GM18907 (cell line): ENCODE data around the gene AP2B1.

Source experiments
- ATAC-seq: cut with Tn5 transposase; IDR thresholded peaks from one replicate; pipeline ENCODE4 v1.9.1; 2021; ENCODE audit warnings: mild to moderate bottlenecking, moderate library complexity; ENCODE audit not compliant: unreplicated experiment

Gene AP2B1

DNA sequence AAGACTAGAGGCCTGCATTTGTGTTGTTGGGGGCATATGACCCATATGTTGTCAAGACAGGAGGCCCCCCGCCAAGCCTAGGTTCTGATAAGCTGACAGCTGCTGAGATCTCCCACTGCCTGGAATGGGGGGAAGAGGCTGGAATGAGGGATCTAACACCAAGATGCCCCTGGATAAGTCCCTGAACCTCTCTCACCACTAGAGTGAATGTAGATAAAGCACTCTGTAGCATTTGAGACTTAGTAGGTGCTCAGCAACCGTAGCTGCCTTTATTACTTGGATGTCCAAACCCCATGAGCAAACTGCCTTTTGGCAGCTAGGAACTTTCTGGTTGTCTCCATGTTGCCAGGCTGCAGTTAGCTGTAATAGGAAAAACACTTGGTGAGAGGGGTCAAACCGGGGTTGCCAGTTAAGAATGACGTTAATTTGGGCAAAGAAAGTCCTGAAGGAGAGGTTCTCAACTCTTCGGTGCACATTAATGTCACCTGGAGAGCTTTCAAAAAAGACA lies 139.9 kb downstream of the AP2B1 start:
- no peak for ATAC-seq

- no peak for ATAC-seq
These were observed 140.5 kb downstream of the AP2B1 start for GRCh38 chr17:35727635-35728034.

DNA sequence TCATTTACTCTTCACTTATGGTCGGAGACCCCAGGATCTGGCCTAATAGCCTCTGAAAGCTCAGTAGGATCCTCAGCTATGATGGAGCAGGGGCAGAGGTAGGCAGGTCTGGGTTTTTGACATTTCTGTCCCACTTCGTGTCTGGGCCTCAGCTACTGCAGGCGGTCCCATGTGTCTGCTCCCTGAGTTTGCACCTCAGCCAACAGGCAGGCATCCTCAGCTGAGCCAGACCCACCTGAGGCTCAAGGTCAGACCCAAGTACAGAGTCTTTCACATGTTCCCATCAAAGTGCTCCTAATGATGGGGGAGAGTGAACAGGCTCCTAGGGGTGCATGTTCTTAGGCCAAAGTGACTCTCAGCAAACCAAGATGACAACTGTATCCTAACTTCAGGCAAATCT lies 141.4 kb downstream of the AP2B1 start:
- no peak for ATAC-seq

GRCh38 chr17:35729405-35729833 lies 142.3 kb downstream of the AP2B1 start:
- no peak for ATAC-seq

GRCh38 chr17:35730400-35731005 lies 143.4 kb downstream of the AP2B1 start:
- no peak for ATAC-seq

DNA sequence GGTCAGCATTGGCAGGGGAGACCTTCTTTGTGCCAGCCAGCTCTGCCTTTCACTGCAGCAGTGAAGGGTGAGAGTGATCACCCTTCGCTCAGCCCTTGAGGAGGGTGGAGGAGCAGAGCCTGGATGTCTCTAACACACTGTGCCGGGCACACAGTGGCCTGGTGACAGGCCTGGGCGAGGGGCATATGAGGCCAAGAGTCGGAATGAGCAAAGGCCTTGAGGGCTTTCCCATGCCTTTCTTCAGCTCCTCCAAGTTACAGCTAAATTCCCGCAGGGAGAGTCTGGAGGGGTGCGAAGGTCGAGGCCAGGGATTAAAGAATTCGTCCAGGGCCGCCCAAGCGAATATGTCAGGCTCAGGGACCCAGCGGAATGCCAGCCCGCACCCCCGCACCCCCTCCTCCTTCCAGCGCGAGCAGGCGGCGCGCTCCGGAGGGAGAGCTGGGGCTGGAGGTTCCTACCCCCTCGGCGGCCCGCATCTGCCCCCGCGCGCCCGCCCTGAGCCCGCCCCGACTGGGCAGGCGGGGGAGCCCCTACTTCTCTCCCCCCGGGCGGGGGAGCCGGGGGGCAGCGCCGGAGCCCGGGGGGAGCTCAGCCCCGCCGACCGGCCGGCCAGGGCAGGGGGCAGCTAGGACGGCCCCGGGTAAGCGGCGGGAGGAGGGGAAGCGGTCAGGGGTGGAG lies 144.3 kb downstream of the AP2B1 start, which contains the start of gene RASL10B:
RASL10B (plus strand) TSS at position 401 of the 678 bp plus-strand sequence. CDS start 3,546 bp downstream, outside the sequence.
- ATAC-seq = no peak

DNA sequence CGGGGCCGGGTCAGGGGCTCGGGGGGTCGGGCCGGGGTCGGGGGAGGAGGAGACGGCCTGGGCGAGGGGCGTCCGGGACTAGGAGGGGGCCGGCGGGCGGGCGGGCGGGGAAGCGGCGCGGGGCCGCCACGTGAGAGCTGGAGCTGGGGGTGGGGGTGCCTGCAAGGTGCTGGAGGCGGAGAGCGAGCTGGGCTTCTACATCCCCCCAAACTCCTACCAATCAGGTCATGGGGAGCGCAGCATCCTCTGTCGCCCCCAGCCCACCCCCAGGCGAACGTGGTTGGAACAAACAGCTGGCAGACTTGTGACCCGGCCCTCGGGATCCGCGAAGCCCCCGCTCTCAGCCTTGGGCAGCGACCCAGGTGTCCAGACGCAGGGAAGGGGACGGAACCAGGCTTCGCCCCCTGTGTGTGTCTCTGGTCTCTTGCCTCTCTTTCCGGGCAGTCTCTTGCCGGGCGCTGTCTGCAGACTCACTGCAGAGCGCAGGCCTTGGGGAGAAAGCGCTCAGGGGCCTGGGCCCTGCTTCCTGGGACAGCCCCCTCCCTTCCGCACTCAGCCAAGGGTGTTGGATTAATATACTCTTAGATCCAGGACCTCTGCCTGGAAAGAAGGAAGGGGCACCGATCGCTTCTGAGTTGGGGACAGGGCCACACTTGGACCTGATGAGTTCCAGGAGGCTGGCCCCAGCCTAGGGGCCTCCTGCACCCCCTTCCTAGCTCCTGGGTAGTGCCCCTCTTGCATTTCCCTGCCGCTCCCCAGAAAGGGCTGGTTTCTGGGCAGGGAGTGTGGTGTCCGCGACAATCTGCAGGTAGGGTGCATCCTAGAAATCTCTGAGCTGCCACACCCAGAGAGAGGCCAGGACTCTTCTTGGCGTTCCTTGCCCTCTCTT lies 145.0 kb downstream of the AP2B1 start:
- ATAC-seq = no peak

DNA sequence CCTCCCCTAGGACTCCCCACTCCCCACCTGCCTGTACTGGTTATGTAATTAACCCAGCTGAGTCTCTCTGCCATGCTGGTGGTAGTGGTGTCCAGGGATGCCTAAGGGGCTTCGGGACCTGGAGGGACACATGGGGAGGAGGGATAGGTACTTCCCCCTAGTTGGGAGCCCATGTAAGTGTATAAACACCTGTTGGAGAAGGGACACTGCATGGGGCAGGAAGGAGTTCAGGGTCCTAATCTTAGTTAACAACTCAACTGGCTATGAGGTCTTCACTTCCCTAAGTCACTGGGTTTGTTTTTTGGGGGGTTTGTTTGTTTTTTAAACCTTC lies 145.6 kb downstream of the AP2B1 start:
- no peak for ATAC-seq

DNA sequence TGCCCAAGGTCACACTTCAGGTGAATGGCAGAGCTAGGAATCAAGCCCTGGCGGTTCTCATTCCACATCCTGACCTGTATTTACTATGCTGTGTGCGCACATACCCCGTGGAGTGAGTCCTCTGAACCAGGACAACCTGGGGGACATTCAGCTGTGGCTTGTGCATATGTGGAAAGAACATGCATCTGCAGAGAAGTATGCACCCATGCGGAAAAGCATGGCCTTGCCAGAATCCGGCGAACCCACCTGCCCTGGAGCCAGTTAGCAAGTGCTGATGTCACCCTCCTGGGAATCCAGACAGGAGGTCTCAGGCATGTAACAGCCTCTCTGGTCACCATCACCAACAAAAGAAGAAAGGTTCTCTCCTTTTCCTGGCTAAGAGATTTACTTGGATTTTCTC lies 146.2 kb downstream of the AP2B1 start:
- ATAC-seq = no peak

DNA sequence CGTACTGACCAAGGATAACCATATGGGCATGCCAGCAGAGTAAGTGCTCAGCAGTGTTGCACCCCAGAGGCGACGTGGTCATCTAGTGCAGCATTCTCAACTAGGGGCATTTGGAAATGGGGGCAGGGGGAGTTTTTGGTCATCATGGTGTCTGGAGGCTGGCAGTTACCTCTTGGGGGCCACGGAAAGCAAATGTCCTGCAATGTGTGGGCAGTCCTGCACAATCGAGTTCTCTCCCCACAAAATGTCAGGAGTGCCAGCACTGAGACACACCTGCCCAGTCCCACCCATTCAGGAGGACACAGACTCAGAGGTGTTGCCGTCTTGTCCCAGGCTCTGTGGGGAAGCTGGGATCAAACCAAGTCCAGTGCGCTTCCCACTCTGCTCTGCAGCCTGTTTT lies 147.3 kb downstream of the AP2B1 start:
- ATAC-seq = no peak

GRCh38 chr17:35735036-35735805 lies 148.1 kb downstream of the AP2B1 start:
- no peak for ATAC-seq

DNA sequence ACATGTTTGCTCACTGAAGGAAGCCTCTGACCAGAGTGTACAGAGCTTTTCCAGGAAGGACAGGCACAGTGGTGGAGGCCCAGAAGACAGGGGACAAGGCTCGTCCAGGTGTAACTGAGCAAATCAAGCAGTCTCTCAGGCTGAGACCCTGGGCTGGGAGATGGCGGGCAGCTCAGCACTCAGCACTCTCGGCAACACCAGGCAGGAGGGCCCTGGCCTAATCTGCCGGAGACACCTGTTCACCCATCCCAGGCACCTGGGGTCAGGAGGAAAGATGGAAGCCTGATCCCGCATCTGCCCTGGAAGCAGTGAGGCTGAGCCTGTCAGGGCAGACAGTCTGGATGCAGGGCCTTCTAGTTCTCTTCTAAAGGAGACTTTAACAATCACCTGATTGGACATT lies 149.1 kb downstream of the AP2B1 start:
- ATAC-seq = no peak

- ATAC-seq = no peak
These were observed 151.5 kb downstream of the AP2B1 start for GRCh38 chr17:35738519-35739133.

- ATAC-seq = no peak
These were observed 153.1 kb downstream of the AP2B1 start for GRCh38 chr17:35740216-35740615.

DNA sequence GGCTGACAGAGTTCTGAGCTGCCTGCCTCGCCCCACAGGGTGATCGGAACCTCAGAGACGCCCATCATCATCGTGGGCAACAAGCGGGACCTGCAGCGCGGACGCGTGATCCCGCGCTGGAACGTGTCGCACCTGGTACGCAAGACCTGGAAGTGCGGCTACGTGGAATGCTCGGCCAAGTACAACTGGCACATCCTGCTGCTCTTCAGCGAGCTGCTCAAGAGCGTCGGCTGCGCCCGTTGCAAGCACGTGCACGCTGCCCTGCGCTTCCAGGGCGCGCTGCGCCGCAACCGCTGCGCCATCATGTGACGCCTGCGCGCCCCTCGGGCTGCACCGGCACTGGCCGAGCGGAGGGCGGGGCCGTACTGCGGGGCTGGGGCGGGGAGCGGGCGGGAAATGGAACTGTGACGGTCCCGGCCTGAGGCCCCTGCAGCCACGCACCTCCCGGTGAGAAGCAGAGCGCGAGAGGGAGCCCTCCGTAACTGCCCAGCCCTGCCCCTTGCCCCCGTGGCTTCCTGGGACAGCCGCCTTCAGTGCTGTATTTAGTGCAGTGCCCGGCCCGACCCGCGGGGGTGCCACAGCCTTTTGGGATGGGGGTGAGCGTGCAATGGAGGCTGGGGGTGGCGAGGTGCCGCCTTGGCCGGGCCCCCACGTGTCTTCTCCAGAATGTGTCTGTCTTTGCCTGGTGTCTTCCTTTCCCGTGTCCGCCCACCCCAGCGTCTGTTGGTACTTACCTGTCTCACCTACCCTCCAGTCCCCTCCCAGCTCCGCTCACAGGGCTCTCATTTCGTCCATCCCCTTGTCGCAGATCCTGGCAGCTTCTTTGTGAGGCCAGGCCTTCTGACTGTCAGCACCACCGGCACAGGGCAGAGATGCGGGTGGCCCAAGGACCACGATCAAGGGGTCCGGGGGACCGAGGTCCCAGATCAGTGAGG lies 154.1 kb downstream of the AP2B1 start:
- ATAC-seq = no peak

DNA sequence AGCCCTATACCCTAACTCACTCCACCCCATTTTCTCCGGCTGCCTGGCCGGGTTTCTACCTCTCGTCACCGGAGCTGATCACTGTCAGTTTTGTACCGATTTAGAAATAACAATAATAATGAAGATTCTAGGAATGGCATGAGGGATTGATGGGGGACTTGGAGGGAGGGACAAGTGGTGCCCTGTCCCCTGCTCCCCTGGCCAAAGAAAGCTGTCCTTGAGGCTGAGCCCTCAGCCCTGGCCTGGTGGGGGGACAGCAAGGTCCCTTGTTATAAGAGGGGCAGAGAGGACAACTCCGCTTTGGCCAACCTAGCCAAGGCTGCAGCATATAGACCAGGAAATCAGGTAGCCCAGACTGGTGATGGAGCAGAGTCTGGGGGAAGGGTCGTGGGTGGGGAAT lies 155.4 kb downstream of the AP2B1 start:
- ATAC-seq = no peak

GRCh38 chr17:35742896-35743477 lies 155.9 kb downstream of the AP2B1 start:
- no peak for ATAC-seq

DNA sequence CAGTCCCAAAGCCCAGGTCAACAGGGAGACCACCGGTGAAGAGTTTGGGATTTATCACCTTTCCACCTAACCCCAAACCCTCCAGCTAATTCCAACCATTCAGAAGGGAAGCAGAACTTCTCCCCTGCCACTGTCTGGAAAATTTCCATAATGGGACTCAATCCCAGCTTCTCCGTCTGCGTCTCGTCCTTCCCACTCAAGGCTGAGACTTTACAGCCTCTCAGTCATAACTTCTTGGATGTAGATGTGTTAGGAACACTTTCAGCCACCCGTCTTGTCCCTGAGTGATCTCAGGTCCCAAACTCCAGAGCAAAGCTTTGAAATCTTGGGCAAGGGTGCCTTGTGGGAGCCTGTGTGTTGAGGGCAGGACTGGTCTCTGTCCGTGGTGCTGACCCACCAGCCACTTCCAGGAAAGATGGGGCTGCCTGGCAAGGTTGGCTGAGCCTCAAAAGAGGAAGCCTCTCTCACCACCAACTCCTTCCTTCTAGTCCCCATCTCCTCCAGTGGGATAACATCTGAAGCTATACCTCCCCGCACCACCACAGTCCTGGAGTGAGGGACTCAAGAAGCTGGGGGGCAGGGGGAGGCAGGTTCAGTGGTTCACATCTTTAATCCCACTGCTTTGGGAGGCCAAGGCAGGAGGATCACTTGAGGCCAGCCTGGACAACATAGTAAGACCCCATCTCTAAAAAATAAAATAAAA lies 156.7 kb downstream of the AP2B1 start:
- ATAC-seq = no peak
